ENCODE data around the gene ZNF135. TPM values are rescaled to one million over a fixed set of nuclear protein-coding genes. Genes with fewer than 3 reads are reported as not detected.

Gene ZNF135
- polyA plus RNA-seq, result 8.2 TPM
- long read RNA-seq, donor 1, result 0 reads
- long read RNA-seq, donor 2, result 0 reads
- long read RNA-seq, donor 3, partial matches to known transcripts, result 0 of 3 reads
- long read RNA-seq, donor 3, other reads (novel, unspliced or antisense), result 0 of 3 reads
- long read RNA-seq, donor 4, result 0 reads
- long read RNA-seq, donor 5, partial matches to known transcripts, result 0 of 1 reads
- long read RNA-seq, donor 5, other reads (novel, unspliced or antisense), result 0 of 1 reads
- long read RNA-seq, donor 6, result 0 reads
- long read RNA-seq, donor 7, result 0 reads
- long read RNA-seq, donor 8, partial matches to known transcripts, result 0 of 1 reads
- long read RNA-seq, donor 8, other reads (novel, unspliced or antisense), result 0 of 1 reads
- long read RNA-seq, donor 9, partial matches to known transcripts, result 0 of 1 reads
- long read RNA-seq, donor 9, other reads (novel, unspliced or antisense), result 0 of 1 reads
- long read RNA-seq, donor 10, result 0 reads
- long read RNA-seq, donor 11, partial matches to known transcripts, result 7 of 7 reads
- long read RNA-seq, donor 11, other reads (novel, unspliced or antisense), result 0 of 7 reads

DNA sequence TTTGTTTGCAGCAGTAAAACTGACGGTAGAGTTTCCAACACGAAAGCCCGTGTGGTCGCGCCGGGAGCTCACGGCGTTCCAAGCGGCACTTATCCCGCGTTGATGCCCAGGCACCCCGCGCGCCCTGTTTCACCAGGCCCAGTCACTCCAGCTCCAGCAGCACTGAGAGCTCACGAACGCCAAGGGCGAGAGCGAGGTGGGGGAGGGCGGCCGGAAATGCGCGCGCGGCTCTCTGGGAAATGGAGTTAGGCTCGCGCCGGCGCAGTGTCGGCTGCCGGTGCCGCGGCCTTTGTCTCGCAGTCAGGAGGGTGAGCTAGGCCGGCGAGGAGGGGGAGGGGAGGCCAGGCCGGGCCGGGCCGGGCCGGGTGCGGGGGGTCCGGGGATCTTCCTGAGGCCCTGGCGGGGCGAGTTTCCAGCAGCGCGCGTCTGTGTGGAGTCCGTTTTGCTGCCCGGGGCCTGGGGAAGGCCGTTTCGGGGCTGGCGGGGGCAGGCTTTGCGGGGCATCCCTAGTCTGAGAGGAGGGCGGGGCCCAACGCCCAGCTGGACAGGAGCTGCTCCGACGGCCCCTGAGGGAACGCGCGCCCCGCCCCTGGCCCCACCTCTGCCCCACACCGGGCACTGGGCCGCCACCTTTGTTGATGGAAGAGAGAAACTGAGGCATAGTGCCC lies at the start of gene ZNF135:
TSS of gene ZNF135 (plus strand) at position 280 of the 668 bp plus-strand sequence. CDS start 721 bp downstream, outside the sequence.
- peaks cover 7% of the 10 kb centered on the region for H3K4me1 ChIP-seq (ENCODE audit: control insufficient read depth, insufficient read depth, low read length)
- no CpG with 5 or more reads among the region's 62 CpGs for WGBS (ENCODE audit: insufficient coverage, low lambda C conversion rate)
- DNase-seq, result peak; percentile 91 to 96
- peak within 1 kb of the TSS; percentile 79 for H3K27ac ChIP-seq (ENCODE audit: low read length)
- H3K36me3 ChIP-seq (ENCODE audit: control insufficient read depth, insufficient read depth, low read length), result peaks cover 11% of the 10 kb centered on the region
- H3K9me3 ChIP-seq (ENCODE audit: control insufficient read depth, low read depth, low read length), result peaks cover 35% of the 10 kb centered on the region
- no peaks in the 10 kb centered on the region for H3K27me3 ChIP-seq (ENCODE audit: control insufficient read depth, insufficient read depth, low read length)
- peak within 1 kb of the TSS; percentile 71 for H3K4me3 ChIP-seq (ENCODE audit: low read length)

DNA sequence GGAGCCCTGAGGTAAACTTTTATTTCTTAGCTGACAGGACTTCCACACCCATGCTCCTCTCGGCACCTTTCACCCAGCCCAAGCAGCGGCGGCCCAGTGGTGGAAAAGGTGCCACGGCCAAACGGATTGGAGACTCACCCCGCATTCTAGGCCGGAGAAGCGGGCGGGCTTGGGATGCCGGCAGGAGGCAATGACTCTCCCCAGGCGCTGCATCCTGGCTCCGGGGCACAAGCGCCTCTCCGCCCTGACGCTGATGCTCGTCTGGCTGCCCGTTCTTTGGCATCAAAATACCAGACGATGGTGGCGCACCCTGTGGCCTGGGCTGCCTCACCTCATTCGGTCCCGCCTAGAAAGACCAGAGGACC lies 49.8 kb upstream of the ZNF135 start:
- peak overlapping the region; percentile 77 for H3K4me3 ChIP-seq (ENCODE audit: low read length)
- H3K9me3 ChIP-seq (ENCODE audit: control insufficient read depth, low read depth, low read length), result peaks cover 25% of the 10 kb centered on the region
- peak overlapping the region; percentile 30 for H3K27ac ChIP-seq (ENCODE audit: low read length)

GRCh38 chr19:58009666-58010301 lies 49.3 kb upstream of the ZNF135 start:
- Histone ChIP-seq H3K4me3 (ENCODE audit: low read length) (peak overlapping the region; percentile 77), H3K27ac (ENCODE audit: low read length) (peak overlapping the region; percentile 85), H3K36me3 (ENCODE audit: control insufficient read depth, insufficient read depth, low read length) (peaks cover 15% of the 10 kb centered on the region), H3K9me3 (ENCODE audit: control insufficient read depth, low read depth, low read length) (peaks cover 23% of the 10 kb centered on the region), H3K27me3 (ENCODE audit: control insufficient read depth, insufficient read depth, low read length) (no peaks in the 10 kb centered on the region), H3K4me1 (ENCODE audit: control insufficient read depth, insufficient read depth, low read length) (peaks cover 5% of the 10 kb centered on the region)
- DNase-seq, result peak; percentile 86 to 93
- no CpG with 5 or more reads among the region's 41 CpGs for WGBS (ENCODE audit: insufficient coverage, low lambda C conversion rate)

More for the DNA sequence above, 49.8 kb upstream of the ZNF135 start:
- Histone ChIP-seq H3K27me3 (ENCODE audit: control insufficient read depth, insufficient read depth, low read length) (no peaks in the 10 kb centered on the region), H3K4me1 (ENCODE audit: control insufficient read depth, insufficient read depth, low read length) (peaks cover 5% of the 10 kb centered on the region), H3K36me3 (ENCODE audit: control insufficient read depth, insufficient read depth, low read length) (peaks cover 20% of the 10 kb centered on the region)
- WGBS (ENCODE audit: insufficient coverage, low lambda C conversion rate), result no CpG with 5 or more reads among the region's 21 CpGs
- no peak for DNase-seq

DNA sequence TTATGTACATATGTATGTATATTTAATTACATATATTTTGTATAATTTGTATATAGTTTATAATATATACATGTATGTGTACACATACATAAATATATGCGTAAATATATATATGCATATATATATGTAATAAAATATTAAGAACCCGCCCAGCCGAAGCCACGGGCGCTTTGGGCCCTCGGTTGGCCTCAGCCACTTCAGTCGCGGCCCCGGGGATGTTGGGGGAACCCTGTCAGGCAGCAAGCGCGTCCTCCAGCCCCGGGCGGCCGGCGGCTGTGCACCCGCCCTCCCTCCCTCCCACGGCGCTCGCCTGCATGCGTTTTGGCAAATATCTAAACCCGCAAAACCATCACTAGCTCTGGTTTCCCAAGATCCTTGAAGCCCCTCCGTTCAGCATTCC lies 48.6 kb upstream of the ZNF135 start:
- no peak for DNase-seq
- peaks cover 27% of the 10 kb centered on the region for H3K9me3 ChIP-seq (ENCODE audit: control insufficient read depth, low read depth, low read length)
- H3K36me3 ChIP-seq (ENCODE audit: control insufficient read depth, insufficient read depth, low read length), result peaks cover 10% of the 10 kb centered on the region
- H3K27ac ChIP-seq (ENCODE audit: low read length), result no peak overlapping the region
- H3K27me3 ChIP-seq (ENCODE audit: control insufficient read depth, insufficient read depth, low read length), result no peaks in the 10 kb centered on the region
- no peak overlapping the region for H3K4me3 ChIP-seq (ENCODE audit: low read length)
- 39% methylated on average over 2 of the region's 22 CpGs for WGBS (ENCODE audit: insufficient coverage, low lambda C conversion rate)
- peaks cover 5% of the 10 kb centered on the region for H3K4me1 ChIP-seq (ENCODE audit: control insufficient read depth, insufficient read depth, low read length)

DNA sequence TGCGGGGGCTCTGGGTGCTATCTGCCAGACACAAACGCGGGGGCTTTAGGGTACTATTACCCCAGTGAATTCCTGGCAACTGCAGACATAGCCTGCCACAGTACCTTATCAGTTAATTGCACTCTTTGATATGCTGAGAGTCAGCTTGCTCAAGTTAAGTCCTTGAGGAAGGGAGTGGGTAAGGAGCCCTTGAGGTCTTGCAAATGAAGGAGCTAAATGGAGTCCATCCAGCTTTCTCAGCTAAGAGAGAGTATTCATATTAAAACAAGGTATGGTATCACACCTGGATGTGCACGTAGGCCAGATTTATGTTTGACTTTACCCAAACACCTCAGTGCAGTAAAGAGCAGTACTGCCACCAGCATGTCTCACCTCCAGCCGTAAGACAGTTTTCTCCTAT lies 44.9 kb upstream of the ZNF135 start:
- Histone ChIP-seq H3K27ac (ENCODE audit: low read length) (no peak overlapping the region), H3K4me3 (ENCODE audit: low read length) (no peak overlapping the region), H3K9me3 (ENCODE audit: control insufficient read depth, low read depth, low read length) (peaks cover 27% of the 10 kb centered on the region), H3K36me3 (ENCODE audit: control insufficient read depth, insufficient read depth, low read length) (no peaks in the 10 kb centered on the region), H3K4me1 (ENCODE audit: control insufficient read depth, insufficient read depth, low read length) (peaks cover 3% of the 10 kb centered on the region), H3K27me3 (ENCODE audit: control insufficient read depth, insufficient read depth, low read length) (no peaks in the 10 kb centered on the region)
- WGBS (ENCODE audit: insufficient coverage, low lambda C conversion rate), result 60% methylated on average over 1 of the region's 5 CpGs
- DNase-seq, result peak in 1 of 2 donors; percentile 43

DNA sequence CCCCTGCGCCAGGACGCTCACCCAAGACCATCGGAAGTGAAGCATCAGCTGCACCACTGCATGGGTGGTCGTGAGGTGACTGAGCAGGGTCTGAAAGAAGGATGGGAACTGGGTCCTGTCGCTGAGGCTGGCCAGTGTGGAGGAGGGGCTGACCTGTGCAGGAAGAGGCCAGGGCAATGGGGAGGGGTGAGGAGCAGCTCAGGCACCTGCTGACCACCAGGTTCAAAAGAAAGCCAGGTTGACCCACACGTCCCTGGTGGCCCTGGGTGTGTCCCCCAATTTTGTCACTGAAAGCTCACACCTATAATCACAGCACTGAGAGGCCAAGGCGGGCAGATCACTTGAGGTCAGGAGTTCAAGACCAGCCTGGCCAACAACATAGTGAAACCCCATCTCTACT lies 39.0 kb upstream of the ZNF135 start:
- H3K27me3 ChIP-seq (ENCODE audit: control insufficient read depth, insufficient read depth, low read length), result no peaks in the 10 kb centered on the region
- peaks cover 9% of the 10 kb centered on the region for H3K9me3 ChIP-seq (ENCODE audit: control insufficient read depth, low read depth, low read length)

DNA sequence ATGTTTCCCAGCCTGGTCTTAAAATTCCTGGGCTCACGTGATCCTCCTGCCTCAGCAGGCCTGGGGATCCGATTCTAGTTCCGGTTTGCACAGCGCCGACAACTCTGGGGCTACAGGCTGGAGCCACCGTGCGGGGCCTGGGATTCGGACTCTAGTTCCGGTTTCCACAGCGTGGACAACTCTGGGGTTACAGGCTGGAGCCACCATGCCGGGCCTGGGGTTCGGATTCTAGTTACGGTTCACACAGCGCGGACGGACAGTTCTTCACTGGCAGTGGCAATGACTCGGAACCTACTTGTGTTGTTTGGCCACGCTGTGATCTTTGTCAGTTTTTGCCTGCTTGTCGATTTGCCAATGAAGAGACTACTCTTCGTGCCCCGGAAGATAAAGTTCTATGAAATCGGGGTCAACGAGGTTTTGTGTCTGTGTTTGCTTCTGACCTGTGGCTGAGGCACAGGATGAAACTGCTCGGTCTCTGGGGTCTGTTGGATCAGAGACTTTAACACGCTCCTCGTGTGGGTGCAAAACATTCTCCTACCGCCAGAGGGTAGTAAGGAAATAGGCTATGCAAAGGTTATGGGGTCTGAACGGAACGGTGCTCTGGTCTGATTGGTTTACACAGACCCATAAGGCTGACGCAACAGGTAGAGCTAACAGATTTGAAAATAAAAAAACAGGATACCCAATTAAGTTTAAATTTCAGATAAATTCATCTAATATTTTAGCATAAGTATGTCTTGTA lies 37.4 kb upstream of the ZNF135 start:
- WGBS (ENCODE audit: insufficient coverage, low lambda C conversion rate), result no CpG with 5 or more reads among the region's 30 CpGs
- Histone ChIP-seq H3K4me3 (ENCODE audit: low read length) (no peak overlapping the region), H3K4me1 (ENCODE audit: control insufficient read depth, insufficient read depth, low read length) (no peaks in the 10 kb centered on the region), H3K9me3 (ENCODE audit: control insufficient read depth, low read depth, low read length) (peaks cover 7% of the 10 kb centered on the region), H3K27me3 (ENCODE audit: control insufficient read depth, insufficient read depth, low read length) (no peaks in the 10 kb centered on the region), H3K27ac (ENCODE audit: low read length) (no peak overlapping the region), H3K36me3 (ENCODE audit: control insufficient read depth, insufficient read depth, low read length) (no peaks in the 10 kb centered on the region)
- DNase-seq, result peak; percentile 51 to 60

More for the DNA sequence above, 39.0 kb upstream of the ZNF135 start:
- H3K36me3 ChIP-seq (ENCODE audit: control insufficient read depth, insufficient read depth, low read length), result no peaks in the 10 kb centered on the region
- no peak overlapping the region for H3K4me3 ChIP-seq (ENCODE audit: low read length)
- WGBS (ENCODE audit: insufficient coverage, low lambda C conversion rate), result no CpG with 5 or more reads among the region's 7 CpGs
- no peak overlapping the region for H3K27ac ChIP-seq (ENCODE audit: low read length)
- no peak for DNase-seq
- H3K4me1 ChIP-seq (ENCODE audit: control insufficient read depth, insufficient read depth, low read length), result no peaks in the 10 kb centered on the region

DNA sequence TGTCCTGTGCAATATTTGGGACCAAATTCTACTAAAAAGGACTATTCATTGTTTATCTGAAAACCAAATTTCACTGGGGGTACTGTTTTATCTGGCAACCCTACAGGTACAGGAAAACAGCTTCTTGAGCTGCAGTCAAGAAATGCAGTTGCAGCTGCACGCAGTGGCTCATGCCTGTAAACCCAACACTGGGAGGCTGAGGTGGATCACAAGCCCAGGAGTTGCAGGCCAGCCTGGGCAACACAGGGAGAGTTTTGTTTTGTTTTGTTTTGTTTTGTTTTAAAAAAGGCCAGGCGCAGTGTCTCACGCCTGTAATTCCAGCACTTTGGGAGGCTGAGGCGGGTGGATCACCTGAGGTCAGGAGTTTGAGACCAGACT lies 36.8 kb upstream of the ZNF135 start:
- H3K4me3 ChIP-seq (ENCODE audit: low read length), result no peak overlapping the region
- no peak for DNase-seq
- no peaks in the 10 kb centered on the region for H3K27me3 ChIP-seq (ENCODE audit: control insufficient read depth, insufficient read depth, low read length)
- WGBS (ENCODE audit: insufficient coverage, low lambda C conversion rate), result no CpG with 5 or more reads among the region's 4 CpGs
- no peak overlapping the region for H3K27ac ChIP-seq (ENCODE audit: low read length)
- H3K36me3 ChIP-seq (ENCODE audit: control insufficient read depth, insufficient read depth, low read length), result no peaks in the 10 kb centered on the region
- peaks cover 7% of the 10 kb centered on the region for H3K9me3 ChIP-seq (ENCODE audit: control insufficient read depth, low read depth, low read length)
- no peaks in the 10 kb centered on the region for H3K4me1 ChIP-seq (ENCODE audit: control insufficient read depth, insufficient read depth, low read length)

DNA sequence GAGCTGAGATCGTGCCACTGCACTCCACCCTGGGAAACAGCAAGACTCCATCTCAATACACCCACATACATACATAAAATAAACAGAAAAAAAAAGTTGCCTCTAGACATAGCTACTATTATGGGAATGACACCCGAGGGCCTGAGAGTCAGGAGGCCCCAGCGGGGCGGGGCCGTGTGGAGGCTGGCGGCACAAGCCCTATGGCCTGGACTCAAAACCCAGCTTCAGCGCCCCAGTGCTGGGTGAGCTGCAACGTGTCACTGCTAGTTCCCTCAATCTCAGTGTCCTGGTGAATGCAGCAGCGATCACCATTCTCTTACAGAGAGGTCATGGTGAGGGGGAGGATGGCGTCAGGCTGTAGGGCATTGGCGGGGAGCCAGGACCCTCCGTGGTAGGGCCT lies 34.4 kb upstream of the ZNF135 start:
- H3K4me3 ChIP-seq (ENCODE audit: low read length), result no peak overlapping the region
- no peaks in the 10 kb centered on the region for H3K4me1 ChIP-seq (ENCODE audit: control insufficient read depth, insufficient read depth, low read length)
- DNase-seq, result no peak
- H3K9me3 ChIP-seq (ENCODE audit: control insufficient read depth, low read depth, low read length), result peaks cover 7% of the 10 kb centered on the region
- H3K36me3 ChIP-seq (ENCODE audit: control insufficient read depth, insufficient read depth, low read length), result no peaks in the 10 kb centered on the region
- no CpG with 5 or more reads among the region's 12 CpGs for WGBS (ENCODE audit: insufficient coverage, low lambda C conversion rate)
- no peaks in the 10 kb centered on the region for H3K27me3 ChIP-seq (ENCODE audit: control insufficient read depth, insufficient read depth, low read length)
- H3K27ac ChIP-seq (ENCODE audit: low read length), result no peak overlapping the region
